Epidermal melanocyte (primary cell): ENCODE results near the gene OR1K1.
"Not testable (repeated sequence)": the region's sequence is repeated elsewhere in the genome, so short reads cannot be mapped to it uniquely, and the experiment has no call there.

ENCODE experiments used
- DNase-seq: peaks from one replicate; pipeline ENCODE4 v3.0.0; 2011; ENCODE audit warnings: low spot score; ENCODE audit not compliant: insufficient read length

OR1K1 gene, protein sequence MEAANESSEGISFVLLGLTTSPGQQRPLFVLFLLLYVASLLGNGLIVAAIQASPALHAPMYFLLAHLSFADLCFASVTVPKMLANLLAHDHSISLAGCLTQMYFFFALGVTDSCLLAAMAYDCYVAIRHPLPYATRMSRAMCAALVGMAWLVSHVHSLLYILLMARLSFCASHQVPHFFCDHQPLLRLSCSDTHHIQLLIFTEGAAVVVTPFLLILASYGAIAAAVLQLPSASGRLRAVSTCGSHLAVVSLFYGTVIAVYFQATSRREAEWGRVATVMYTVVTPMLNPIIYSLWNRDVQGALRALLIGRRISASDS

DNA sequence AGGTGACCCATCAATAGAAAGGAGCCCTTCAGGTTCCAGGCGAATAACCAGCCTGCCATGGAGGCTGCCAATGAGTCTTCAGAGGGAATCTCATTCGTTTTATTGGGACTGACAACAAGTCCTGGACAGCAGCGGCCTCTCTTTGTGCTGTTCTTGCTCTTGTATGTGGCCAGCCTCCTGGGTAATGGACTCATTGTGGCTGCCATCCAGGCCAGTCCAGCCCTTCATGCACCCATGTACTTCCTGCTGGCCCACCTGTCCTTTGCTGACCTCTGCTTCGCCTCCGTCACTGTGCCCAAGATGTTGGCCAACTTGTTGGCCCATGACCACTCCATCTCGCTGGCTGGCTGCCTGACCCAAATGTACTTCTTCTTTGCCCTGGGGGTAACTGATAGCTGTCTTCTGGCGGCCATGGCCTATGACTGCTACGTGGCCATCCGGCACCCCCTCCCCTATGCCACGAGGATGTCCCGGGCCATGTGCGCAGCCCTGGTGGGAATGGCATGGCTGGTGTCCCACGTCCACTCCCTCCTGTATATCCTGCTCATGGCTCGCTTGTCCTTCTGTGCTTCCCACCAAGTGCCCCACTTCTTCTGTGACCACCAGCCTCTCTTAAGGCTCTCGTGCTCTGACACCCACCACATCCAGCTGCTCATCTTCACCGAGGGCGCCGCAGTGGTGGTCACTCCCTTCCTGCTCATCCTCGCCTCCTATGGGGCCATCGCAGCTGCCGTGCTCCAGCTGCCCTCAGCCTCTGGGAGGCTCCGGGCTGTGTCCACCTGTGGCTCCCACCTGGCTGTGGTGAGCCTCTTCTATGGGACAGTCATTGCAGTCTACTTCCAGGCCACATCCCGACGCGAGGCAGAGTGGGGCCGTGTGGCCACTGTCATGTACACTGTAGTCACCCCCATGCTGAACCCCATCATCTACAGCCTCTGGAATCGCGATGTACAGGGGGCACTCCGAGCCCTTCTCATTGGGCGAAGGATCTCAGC, at the start of gene OR1K1:
Gene OR1K1 (plus strand): TSS at position 58 of the 995 bp plus-strand sequence. CDS start 0 bp downstream, at position 58.
- no peak for DNase-seq

DNA sequence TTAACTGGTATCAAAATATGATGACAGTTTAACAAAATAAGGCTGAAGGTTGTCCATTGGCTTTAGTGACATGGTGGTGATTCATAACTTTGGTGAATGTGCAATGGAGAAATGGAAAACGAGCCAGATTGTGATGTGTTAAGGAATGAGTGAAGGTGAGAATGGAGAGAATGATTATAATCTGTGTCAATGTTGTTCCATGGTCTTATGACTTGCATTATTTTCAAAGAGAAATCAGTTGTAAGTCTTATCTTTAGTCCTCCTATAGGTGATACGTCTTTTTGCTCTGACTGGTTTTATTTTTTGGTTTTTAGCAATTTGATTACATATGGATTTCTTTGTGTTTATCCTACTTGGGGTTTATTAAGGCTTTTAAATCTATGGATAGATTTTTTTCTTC, 45.1 kb upstream of the OR1K1 start:
- no peak for DNase-seq

DNA sequence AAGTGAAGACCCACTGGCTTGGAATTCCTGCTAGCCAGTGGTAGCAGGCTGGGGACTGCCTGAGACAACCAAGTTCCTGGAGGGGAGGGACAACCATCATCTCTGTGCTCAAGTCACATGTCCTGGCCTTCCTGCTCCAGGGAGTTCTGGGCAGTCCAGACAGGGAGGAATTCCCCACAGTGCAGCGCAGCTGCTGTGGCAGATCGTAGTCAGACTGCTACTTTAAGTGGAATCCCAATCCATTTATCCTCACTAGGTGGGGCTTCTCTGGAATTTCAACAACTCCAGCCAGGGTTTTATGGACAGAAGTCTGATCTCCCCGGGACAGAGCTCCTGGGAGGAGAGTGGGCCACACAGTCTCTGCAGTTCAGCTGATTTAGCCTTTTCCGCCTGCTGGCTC, 32.1 kb upstream of the OR1K1 start:
- DNase-seq: no peak

DNA sequence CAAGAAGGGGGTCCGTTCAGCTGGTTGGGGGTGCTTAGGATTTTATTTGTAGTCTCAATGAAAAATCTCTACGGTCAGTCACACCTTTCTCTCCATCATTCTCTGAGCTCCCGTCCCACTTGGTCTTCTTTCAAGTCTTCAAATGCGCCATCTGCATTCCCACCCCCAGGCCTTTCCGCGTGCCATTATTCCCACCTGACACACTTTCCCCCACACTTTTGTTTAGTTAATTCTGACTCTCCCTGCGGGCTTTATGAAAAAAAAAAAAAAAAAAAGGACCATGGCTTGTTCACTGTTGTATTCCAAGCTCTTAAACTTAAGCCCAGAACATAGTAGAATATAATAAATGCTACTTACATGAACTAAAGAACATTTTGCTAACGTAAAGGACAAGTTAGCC, 22.9 kb upstream of the OR1K1 start:
- no peak for DNase-seq

DNA sequence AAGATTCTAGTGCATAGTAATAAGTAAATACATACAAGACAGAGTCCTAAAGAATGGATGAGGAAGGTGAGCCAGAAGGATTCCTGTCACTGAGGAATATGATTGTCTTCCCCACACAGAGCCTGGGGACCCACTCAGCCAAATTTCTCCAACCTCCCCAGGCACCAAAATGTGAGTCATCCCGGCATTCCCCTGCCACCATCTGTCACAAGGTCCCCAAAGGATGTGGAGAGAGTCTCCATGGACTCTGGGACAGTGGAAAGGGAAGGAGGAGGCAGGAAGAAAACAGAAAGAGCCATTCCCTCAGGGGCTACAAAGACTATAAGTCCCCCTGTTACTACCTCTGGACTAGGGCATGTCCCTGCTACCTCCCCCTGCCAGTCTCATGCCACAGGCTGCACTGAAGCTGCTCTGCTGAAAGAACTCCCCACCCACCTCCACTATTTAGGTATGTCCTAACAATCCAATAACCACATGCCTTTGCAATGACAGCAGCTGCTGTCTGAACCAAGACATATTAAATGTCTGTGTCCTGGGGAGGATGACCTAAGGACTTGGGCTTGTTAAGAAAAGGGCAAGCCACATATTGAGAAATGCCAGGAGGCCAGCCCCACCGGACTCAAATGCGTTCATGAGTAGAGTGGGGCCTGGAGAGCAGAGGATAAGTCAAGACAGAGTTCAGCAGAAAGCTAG, 21.8 kb upstream of the OR1K1 start:
- DNase-seq: peak; percentile 56

GRCh38 chr9:122779181-122779580, 20.7 kb upstream of the OR1K1 start:
- no peak for DNase-seq

GRCh38 chr9:122780026-122780425, 19.9 kb upstream of the OR1K1 start:
- no peak for DNase-seq

GRCh38 chr9:122781671-122782070, 18.3 kb upstream of the OR1K1 start:
- DNase-seq: no peak

DNA sequence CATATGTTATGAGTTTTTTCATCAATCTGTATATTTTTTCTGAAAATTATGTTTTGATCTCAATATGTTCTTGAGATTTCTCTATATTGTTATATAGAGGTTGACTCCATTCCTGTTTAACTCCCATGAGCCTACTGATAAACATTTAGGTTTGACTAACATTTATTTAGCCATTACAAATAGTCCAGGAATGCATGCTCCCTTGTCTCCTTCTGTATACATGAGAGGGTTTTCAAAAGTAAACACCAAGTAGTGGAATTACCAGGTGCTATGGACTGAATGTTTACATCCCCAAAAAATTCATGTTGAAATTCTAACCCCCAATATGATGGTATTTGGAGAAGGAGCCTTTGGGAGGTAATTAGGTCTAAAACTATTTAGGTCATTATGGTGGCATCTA, 14.7 kb upstream of the OR1K1 start:
- DNase-seq: no peak

GRCh38 chr9:122786338-122786737, 13.6 kb upstream of the OR1K1 start:
- DNase-seq: no peak

- DNase-seq: no peak
These were observed 11.1 kb upstream of the OR1K1 start, which contains the start of gene OR5C1 for GRCh38 chr9:122788831-122789230. OR5C1 (plus strand) TSS chr9:122788933; CDS start chr9:122788933, 0 bp downstream.

- no peak for DNase-seq
These were observed 10.5 kb upstream of the OR1K1 start for GRCh38 chr9:122789256-122790046.

DNA sequence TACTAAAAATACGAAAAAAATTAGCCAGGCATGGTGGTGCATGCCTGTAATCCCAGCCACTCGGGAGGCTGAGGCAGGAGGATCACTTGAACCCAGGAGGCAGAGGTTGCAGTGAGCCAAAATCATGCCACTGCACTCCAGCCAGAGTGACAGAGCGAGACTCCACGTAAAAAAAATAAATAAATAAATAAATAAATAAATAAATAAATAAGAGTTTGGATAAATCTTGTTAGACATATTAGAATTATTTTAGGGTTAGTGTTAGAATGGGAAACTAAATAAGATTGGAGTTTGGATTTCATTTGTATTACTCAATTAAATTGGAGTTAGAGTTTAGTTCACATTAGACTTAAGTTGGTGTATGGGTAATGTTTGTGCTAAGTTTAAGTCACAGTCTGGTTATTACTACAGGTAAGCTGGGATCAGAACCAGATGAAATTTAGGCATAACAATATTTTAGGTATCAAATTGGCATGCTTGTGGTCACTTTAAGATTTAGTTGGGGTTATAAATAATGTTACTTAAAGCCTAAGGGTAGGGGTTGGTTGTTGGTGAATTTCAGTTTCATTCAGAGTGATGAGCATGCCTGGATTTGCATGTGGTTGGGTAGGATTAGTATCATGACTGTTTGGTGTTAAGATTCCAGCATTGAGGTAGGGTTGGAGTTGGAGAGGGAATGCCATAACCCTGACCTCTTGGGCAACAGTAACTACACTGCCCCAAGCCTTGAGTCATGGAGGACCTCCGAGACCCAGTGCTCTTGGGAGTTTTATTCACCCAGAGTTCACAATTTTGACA, 7.9 kb upstream of the OR1K1 start:
- no peak for DNase-seq

- no peak for DNase-seq
These were observed 2.4 kb upstream of the OR1K1 start for GRCh38 chr9:122797316-122798063.

GRCh38 chr9:122806661-122807060, 6.7 kb downstream of the OR1K1 start:
- DNase-seq: no peak

DNA sequence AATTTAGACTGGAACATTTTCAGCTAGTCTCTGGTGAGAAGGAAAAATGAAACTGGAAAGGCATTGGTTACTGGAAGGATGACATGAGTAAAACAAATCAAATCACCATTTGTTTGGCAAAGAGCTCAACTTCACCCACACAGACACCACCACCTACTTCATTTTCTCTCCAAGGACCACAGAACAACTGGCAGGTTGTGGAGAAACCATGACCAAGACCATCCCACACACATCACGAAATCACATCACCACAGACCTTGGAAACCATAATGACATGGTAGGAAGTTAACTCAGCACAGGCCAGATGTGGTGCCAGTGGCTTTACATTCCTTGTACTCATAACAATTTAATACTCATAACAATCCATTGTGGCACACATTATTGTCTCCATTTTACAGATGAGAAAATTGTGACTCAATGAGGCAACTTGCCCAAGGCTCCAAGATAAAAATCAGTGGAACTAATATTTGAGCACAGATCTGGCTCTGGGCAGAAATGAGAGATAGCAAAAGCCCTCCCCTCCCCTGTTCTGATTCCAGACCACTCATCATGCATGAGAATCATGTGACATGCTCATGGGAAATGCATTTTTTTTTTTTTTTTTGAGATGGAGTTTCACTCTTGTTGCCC, 7.5 kb downstream of the OR1K1 start:
- no peak for DNase-seq

DNA sequence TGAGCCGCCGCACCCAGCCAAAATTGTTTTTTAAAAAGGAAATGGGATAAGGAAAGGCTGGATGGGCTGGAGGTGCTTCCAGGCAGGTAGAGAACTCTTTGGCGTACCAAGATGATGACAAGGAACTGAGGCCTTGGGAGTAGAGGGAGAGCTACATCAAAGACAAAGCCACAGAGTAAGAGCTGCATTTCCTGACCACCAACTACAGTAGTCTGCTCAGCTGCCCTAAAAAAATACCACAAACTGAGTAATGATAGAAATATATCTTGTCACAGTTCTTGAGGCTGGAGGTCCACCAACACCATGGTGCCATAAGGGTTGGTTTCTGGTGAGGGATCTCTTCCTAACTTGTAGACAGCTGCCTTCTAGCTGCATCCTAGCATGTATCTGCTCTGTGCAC, 8.2 kb downstream of the OR1K1 start:
- DNase-seq: no peak

DNA sequence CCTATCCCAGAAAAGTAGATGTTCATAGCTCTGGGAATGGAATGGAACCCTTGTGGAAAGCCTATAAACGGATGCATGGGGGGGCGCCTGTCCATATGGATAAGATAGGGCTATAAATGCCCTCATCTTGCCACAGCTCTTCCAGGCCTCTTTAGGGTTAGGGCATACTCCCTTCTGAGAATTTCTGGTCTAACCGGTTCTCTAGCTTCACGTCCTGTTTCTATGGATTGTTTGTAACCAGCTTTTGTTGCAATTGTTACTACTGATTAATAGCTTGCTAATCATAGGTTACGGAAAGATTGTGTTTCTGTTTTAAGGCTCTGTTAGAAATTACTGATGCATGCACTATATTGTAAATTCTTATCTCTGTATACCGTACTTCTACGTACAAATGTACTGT, 9.3 kb downstream of the OR1K1 start:
- DNase-seq: not testable (repeated sequence)
